Measurements from ENCODE around the gene PRDM5.

PRDM5 gene

DNA sequence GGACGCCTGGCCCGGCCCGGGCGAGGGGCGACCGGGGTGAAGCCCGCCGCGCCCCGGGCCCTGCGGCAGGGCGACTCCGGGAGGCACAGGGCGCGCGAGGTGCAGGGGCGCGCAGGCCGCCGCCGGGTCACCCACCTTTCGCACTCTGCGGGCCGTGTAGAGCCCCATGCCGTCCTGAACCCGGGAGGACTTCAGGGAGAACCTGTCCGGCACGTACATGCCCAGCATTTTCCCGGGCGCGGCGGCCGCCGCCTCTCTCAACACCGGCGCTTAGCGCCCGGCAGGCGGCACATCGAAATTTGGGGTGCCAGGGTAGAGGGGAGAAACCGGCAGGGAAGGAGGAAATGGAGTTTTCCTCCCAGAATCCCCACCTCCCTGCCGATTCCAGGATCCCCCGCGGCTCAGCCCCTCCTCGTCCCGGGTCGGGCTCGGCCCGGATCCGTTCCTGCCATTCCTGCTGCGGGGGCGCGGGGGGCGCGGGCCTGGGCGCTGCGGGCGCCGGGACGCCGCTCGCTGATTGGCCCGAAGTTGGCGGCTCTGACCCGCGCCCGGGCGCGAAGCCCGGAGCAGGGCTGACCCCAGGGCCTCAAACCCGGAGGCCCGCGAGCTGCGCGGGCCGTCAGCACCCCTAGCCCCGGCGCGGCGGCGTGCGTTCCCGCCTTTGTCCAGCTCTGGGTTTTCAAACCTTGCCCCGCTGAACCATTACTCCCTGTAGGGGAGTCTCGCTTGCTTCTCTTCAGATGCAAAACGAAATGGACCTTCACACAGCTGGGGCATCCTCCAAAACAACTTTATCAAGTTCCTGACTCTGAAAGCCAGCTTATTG lies at the start of gene PRDM5:
Gene PRDM5, minus strand, starts transcription at position 346 of the 826 bp plus-strand sequence. Its CDS starts 118 bp downstream, at position 228.
- no peak for DNase-seq (ENCODE audit: low read depth, low spot score)

DNA sequence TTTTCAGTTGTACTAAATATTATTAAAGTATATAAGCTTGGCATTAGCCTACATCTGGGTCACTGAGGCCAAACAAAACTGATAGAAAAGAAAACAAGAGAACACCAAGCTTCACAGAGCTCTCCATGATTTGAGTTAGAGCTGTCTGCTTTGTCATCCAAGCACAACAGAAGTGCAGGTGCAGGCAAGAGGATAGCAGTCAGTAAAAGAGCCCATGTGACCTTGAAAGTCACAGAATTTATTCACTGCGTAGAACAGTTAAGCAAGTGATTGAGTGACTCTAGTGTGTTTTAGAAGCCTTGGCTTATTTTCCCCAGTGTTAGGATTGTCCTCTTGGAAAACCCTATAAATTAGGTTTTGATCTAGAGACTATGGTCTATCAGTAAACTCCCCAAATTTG lies 49.4 kb upstream of the PRDM5 start:
- DNase-seq (ENCODE audit: low read depth, low spot score) = no peak

DNA sequence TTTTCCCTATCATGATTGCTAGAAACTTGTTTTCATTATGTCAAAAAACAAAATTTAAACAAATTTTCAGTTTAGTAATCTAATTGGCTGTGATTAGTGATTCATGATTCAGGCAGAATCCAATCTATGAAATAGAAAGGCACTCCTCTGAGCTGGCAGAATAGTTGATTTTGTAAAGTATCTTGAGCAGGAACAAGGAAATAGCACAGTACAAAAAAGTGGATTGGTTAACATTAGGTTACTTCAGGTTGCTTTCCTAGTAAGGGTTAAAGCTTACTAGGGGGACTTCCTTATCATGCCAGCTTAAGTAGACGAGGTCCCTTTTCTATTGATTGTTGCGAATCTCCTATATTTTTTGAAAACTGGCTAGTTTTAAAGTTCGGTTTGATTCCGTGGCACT lies 43.4 kb upstream of the PRDM5 start:
- no peak for DNase-seq (ENCODE audit: low read depth, low spot score)

DNA sequence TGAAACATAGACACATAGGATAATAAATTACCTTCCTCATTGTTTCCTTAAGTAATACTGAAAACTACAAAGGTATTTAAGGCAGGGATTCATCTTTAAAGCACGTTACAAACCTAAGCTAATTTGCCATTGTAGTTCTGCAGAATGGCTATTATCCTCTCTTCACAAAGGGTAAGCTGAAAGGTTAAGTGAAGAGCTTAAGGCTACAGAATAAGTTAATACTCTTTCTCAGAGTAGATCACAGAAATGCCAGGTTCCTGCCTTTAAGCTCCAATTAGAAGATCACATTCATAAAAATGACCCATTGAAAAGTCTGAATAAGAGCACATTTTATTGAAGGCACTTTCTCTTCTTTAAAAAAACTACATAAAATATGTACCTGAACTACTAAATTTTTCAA lies 42.1 kb upstream of the PRDM5 start:
- no peak for DNase-seq (ENCODE audit: low read depth, low spot score)

DNA sequence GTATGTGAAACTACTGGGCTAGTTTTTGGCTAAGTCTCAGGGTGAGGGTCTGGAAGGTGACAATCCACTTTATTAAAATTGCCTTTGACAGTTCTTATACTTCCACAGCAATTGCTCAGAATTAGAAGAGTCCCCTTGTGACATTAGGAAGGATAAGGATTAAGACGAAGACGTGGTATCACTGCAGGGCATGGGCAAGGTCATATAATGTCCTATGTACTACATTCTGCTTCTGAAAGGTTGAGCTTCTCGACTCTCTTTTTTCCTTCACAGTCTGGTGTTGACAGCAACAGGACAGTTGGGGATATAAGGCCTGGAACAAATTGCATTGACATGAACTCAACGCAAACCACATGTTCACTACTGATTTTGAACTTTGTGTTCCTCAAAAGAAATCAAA lies 40.9 kb upstream of the PRDM5 start:
- DNase-seq (ENCODE audit: low read depth, low spot score) = no peak

DNA sequence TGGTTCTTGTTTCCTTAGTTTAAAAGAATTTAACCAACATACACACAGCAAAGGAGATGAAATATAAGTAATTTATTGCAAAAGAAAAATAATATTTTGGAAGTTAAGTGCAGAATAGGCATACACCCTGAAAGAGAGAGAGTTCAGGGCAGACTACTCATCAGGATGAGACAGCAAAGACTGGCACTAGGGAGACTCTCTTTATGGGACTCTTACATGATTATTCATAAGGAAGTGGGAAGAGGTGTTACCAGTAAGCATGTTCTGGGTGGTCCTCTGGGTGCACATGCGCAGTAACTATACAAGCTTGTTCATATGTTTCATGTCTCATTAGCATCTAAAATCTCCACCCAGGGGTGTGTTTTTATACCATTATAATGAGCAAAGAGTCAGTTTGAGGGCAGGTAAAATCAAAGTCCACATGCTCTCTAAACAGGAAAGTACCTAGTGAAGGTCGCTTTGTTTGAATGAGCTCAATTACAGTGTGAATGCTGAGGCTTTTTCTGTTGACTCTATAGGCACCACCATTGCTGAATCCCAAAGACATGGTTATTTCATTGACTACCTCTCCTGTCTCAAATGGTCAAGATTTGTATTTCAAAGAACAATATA lies 38.2 kb upstream of the PRDM5 start:
- no peak for DNase-seq (ENCODE audit: low read depth, low spot score)

DNA sequence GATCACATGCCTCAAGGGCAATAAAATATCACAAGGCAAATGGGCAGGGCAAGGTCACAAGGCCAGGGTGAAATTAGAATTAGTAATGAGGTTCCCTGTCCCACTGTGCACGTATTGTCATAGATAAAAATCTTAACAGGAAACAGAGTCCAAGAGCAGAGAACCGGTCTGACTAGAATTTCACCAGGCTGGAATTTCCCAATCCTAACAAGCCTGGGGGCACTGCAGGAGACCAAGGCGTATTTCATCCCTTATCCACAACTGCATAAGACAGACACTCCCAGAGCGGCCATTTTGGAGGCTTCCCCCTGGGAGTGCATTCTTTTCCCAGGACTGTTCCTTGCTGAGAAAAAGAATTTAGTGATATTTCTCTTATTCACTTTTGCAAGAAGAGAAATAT lies 25.9 kb upstream of the PRDM5 start:
- no peak for DNase-seq (ENCODE audit: low read depth, low spot score)

DNA sequence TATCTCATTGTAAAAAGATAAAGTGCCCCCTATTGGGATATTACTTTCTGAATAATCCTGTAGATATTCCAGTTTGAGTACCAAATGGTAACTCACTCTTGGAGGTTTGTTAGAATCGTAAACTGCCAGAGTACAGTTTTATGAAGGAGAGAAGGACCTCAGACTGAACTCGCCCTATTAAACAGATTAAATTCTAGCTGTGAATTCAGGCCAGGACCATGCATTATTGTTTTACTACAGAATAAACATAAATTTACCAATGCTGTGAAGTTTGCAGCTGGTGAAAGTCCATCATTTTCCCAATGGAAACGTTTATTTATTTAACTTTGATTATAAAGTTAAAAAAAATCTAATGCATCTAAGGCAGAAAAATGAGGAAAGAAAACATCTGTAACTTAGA lies 20.2 kb upstream of the PRDM5 start:
- DNase-seq (ENCODE audit: low read depth, low spot score) = no peak

DNA sequence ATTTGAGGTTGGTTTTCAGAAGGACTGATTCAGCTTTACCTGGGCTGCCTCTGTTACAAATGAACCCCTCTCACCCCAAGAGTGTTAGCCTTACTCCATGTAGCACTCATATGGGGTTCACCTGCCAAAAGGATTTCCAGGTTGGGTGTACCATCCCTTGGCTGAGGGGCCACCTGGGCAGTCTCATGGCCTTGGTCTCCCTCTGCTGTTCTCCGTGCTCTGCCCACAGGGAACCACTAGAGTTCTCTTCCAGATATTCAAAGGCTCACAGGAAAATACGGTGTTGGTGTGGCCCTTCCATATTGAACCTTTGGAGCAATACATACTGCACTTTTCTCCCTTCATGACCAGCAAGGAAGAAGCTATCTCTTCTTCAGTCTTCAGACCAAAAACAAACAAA lies 18.0 kb upstream of the PRDM5 start:
- no peak for DNase-seq (ENCODE audit: low read depth, low spot score)

DNA sequence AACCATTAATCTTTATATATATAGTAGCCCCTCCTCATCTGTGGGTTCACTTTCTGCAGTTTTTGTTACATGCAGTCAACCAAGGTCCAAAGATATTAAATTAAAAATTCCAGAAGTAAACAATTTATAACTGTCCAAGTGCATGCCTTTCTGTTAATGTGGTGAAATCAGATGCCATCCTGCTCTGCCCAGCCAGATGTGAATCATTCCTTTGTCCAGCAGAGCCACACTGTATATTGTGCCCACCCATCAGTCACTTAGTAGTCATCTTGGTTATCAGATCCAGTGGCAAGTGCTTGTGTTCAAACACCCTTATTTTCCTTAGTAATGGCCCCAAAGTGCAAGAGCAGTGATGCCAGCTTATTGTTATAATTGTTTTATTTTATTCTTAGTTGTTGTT lies 17.2 kb upstream of the PRDM5 start:
- no peak for DNase-seq (ENCODE audit: low read depth, low spot score)

DNA sequence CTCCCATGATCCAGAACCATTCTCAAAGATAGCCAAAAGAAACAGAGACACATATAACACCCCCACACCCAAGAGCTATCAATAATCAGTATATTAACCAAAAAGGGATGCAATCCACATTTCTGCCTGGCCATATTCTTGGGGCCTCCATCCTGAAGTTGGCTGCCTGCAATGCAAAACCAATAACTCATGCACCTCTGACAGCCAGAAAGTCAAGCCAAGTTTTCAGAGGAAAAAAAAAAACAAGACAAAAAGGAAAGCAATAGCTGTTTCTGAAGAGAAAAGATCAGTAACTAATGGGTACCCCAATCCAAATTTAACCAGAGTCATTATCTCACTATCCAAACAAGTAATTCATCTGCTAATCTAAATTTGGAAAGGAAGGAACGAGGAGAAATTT lies 7.3 kb upstream of the PRDM5 start:
- DNase-seq (ENCODE audit: low read depth, low spot score) = no peak

DNA sequence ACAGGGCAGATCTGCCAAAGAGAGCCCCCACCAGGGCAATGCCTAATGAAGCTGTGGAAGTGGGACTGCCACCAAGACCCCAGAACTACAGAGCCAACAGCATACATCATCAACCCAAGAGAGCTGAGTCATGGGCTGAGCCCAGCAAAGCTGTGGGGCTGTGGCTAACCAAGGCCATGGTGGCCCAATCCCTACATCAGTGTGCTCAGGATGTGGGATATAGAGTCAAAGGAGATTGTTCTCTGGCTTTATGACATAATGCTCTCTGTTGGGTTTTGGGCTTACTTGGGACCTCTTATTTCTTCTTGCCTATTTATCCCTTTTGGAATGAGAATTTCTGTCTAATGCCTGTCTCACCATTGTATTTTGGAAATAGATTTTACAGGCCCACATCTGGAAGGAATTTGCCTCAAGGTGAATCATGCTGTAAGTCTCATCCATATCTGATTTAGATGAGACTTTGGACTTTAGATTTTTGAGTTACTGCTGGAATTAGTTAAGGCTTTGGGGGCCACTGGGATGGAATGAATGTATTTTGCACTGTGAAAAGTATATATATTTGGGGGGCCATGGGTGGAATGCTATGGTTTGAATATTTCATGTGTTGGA lies 5.4 kb upstream of the PRDM5 start:
- DNase-seq (ENCODE audit: low read depth, low spot score) = no peak

DNA sequence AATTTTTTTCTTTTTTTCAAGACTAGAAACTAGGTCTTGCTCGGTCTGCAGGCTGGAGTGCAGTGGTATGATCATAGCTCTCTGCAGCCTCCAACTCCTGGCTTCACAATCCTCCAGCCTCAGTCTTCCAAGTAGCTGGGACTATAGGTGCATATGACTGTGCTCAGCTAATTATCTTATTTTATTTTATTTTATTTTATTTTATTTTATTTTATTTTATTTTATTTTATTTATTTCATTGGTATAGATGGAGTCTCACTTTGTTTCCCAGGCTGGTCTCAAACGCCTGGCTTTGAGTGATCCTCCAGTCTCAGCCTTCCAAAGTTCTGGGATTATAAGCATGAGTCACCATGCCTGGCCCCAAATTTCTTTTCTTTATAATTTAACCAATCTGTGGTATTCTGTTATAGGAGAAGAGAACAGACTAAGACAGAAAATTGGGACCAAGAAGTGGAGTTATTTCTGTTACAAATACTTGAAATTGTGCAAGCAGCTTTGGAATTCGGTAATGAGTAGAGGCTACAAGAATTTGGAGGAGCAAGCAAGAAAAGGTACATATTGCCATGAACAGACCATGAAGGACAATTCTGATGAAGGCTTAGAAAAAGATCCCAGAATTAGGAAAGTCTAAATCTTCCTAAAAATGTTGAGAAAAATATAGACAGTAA lies 4.0 kb upstream of the PRDM5 start:
- DNase-seq (ENCODE audit: low read depth, low spot score) = no peak

DNA sequence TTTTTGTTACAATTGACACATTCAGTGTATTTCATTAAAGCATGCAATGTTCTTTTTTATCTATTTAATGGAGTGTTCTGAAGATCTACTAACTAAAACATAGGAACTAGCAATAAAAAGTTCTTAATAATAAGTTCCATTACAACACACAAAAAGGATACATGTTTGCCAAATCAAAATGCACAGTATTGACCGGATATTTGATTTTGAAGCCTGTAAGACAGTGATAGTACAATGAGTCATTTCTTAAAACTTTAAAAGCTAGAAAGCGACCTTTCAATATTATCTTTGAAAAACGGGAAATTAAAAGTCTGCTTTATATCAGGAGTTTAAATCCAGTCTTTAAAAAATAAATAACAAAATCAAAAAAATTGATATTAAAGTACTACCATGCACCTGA lies 2.4 kb upstream of the PRDM5 start:
- DNase-seq (ENCODE audit: low read depth, low spot score) = no peak

DNA sequence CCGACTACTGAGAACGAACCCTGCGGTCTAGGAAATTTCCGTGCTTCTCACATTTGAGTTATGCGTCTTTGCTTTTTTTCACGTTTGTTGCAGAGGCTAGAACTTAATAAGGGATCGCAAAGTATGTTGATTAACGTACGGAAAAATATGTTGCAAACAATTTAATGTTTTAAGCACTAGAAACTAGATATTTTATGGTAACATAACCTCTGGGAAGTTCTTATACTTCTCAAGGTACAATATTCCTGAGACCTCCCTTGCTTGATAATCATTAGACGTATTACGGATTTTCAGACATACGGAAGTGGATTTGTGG lies 639 bp upstream of the PRDM5 start:
- no peak for DNase-seq (ENCODE audit: low read depth, low spot score)

DNA sequence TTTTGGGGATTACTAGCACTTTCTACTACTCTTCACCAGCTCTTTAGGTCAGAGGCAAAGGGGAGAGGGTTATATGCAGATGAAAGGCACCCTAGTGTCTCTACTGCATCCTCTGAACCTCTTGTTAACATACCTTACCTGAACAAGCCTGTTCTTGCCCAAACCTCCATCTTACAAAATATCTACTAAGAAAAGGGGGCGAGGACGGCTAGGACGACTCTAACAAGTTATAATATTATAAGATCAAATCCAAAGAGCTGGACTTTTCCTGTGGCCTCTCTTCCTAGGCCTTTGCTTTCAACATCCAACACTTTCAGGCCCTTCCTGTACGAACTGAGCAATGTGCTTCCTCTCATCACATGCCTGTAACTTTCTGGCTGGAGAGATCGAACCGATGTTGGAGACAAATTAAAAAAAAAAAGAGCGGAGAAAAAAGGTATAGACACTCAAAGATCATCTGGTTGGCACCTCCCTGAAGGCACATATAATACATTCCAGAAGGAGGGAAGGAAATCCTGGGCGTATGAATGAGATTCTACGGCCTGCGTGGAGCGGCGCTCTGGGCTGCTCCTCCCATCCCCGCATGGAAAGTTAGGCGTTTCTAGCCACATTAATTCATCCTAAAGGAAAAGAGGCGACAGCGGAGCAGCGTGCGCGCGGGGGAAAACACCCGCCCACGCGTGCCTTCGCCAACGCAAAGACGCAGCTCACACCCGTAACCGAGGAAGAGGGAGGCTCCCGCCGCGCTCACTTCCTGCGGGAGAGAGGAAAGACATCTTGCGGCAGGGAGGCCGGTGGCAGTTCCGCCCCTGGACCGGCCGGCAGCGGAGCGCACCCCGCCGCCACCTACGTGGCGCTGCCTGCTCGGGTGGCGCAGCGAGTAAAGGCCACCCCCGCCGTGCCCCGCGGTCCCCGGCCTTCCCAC lies 808 bp downstream of the PRDM5 start:
- DNase-seq (ENCODE audit: low read depth, low spot score) = no peak

DNA sequence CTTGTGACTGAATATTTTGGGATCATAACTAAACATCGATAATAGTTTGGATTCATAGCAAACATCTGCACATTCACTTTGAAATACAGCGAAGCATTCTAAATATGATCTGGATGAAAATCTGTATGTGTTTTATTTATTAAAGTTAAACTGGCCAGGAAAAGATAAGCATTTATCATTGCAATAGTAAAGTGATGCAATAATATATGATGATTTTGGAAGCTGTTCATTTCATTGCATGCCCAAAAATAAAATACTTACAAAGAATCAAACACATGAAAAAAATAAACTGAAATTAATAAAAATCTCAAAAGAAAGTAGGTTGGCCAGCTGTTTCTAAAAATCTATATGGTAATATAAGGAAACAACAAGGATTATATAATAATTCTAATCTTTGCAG lies 1.9 kb downstream of the PRDM5 start:
- no peak for DNase-seq (ENCODE audit: low read depth, low spot score)

DNA sequence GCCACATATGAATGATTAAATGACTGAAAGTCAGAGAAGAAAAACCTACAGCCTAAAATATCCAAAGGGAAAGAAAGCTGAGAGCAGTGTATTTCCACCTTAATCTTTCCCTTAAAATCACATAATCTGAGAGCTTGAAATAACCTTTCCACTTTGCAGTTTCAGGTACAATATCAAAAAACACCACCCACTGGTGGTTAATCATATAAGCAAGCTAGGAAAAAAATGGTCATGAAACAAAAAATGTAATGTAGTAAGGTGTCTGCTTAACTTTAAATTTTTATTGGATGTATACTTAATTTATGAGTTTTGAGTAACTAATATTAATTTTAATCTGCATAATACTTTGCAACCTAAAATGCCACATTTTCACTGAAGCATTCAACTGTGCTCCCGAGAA lies 3.2 kb downstream of the PRDM5 start:
- no peak for DNase-seq (ENCODE audit: low read depth, low spot score)

DNA sequence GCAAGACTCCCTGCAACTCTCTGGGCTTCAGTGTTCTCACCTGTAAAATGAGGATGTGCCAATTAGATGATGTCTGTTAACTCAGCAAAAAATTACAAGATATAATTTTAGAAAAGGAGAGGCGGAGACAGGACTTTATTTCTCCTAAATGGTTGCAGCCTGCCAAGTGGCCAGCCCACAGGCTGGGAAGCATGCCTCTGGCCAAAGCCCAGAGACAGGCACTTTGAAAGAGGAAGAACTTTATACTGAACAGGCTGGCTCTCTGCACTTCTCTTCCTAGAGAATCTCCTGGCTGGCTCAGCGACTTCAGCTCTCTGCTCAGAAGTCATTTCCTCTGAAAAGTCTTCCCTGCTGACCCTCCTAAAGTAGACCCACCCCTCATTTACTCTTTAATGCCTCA lies 3.7 kb downstream of the PRDM5 start:
- DNase-seq (ENCODE audit: low read depth, low spot score) = no peak

DNA sequence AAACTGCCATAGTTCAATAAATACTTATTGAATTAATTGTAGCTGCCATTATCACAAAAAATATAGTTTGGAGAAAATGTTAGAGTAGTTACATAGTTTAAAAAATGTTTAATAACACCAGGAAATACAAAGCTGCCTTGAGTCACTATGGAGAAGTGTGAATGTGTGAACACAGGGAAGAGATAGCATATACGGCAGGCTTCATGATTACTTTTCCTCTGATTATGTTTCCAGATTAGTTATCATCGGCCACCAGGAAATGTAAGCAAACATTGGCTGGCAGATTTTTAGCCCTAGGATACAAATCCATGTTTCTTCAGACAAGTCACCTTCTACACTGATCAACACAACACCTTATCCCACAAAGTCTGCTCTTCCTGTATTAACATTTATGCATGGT lies 4.4 kb downstream of the PRDM5 start:
- DNase-seq (ENCODE audit: low read depth, low spot score) = no peak

DNA sequence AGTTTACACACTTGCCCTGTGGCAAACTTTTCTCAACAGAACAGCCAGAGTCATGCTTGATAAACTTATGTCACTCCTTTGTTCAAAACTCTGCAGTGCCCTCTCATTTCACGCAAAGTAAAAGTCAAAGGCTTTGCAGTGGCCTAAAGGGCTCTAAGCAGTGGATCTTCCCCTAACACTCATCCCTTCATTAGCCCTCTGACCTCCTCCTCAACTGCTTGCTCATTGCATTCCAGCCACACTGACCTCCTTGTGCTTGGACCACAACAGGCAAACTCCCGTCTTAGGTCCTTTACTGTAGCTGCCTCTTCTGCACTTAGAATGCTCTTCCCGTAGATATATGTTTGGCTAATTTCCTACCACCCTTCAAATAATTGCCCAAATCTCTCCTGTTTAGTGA lies 5.6 kb downstream of the PRDM5 start:
- DNase-seq (ENCODE audit: low read depth, low spot score) = no peak

DNA sequence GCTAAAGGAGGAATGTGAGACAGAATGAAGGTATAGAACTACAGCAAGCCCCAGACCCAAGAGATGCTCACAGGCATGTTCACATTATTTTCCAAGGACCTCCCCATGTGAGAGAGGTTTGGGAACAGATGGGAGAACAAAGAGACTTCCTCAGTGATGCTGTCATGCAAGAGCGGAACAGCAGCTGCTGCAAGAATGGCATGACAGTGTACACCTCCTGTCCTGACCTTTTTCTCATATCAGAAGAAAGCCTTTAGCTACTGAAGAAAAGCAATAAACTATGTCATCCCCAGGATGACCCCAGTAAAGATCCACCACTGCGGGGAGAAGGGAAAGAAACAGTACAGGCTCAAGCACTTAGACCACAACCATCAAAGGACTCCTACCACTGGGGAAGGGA lies 7.2 kb downstream of the PRDM5 start:
- no peak for DNase-seq (ENCODE audit: low read depth, low spot score)

Measured in activated CD4-positive, CD25-positive, alpha-beta regulatory T cell treated with anti-CD3 and anti-CD28 coated beads, Interleukin-2, amount 50 U/mL, for 16 hours (primary cell).